HepG2 (cell line): Measurements from ENCODE around the gene SLC44A4. TPM values are rescaled to one million over a fixed set of nuclear protein-coding genes. Genes with fewer than 3 reads are reported as not detected.

Experiments used
- CREM ChIP-seq, 2 experiments: sonication (generic) in 1 of 2; formaldehyde crosslinking in 1 of 2; IDR thresholded peaks; 2 replicates each; pipeline versions ENCODE4 v1.4.0 to v1.6.1; 2016 to 2020; ENCODE audit warnings: antibody characterized with exemption in 1 of 2, mild to moderate bottlenecking in 1 of 2, missing genetic modification reagents in 1 of 2
- EZH2 ChIP-seq: conservative IDR thresholded peaks from 2 replicates; pipeline ENCODE4 v1.6.1; 2012; ENCODE audit warnings: mild to moderate bottlenecking, low read depth, low read length, moderate library complexity
- MAZ ChIP-seq, 2 experiments: sonication (generic) in 1 of 2; formaldehyde crosslinking in 1 of 2; IDR thresholded peaks; 2 replicates each; pipeline versions ENCODE4 v1.5.0 to v1.6.1; 2012 to 2020; ENCODE audit warnings: low read depth in 2 of 2, mild to moderate bottlenecking in 2 of 2, borderline replicate concordance in 1 of 2, improper control_type of control experiment in 1 of 2, low read length in 1 of 2, missing genetic modification reagents in 1 of 2, moderate library complexity in 1 of 2
- MXI1 ChIP-seq: IDR thresholded peaks from 3 replicates; pipeline ENCODE4 v1.6.1; 2012; ENCODE audit warnings: low read depth, low read length, inconsistent platforms, borderline replicate concordance
- MYC ChIP-seq: sonication (generic); formaldehyde crosslinking; IDR thresholded peaks from 2 replicates; pipeline ENCODE4 v1.9.0; 2021; ENCODE audit warnings: missing genetic modification reagents, borderline replicate concordance
- NFKB2 ChIP-seq: sonication (generic); formaldehyde crosslinking; IDR thresholded peaks from 2 replicates; pipeline ENCODE4 v1.4.0; 2020; ENCODE audit warnings: missing genetic modification reagents, borderline replicate concordance
- REPIN1 ChIP-seq: sonication (generic); formaldehyde crosslinking; IDR thresholded peaks from 2 replicates; pipeline ENCODE4 v1.8.0; 2022; ENCODE audit warnings: missing genetic modification reagents, low read depth, mild to moderate bottlenecking, borderline replicate concordance
- TBP ChIP-seq: sonication (generic); formaldehyde crosslinking; IDR thresholded peaks from 2 replicates; pipeline ENCODE4 v1.5.0; 2020; ENCODE audit warnings: missing genetic modification reagents
- TCF12 ChIP-seq, 2 experiments: fragments of 450-650 bp in 1 of 2; sonication (generic) in 1 of 2; formaldehyde crosslinking in 1 of 2; IDR thresholded peaks; 2 replicates each; pipeline versions ENCODE4 v1.6.1 to v1.8.0; 2017 to 2022; ENCODE audit warnings: antibody characterized with exemption in 1 of 2, mild to moderate bottlenecking in 1 of 2, missing genetic modification reagents in 1 of 2, moderate library complexity in 1 of 2
- ZBTB3 ChIP-seq: sonication (generic); formaldehyde crosslinking; IDR thresholded peaks from 2 replicates; pipeline ENCODE4 v1.4.0; 2020; ENCODE audit warnings: low read depth, mild to moderate bottlenecking, moderate library complexity, missing genetic modification reagents, borderline replicate concordance
- ZNF101 ChIP-seq: sonication (generic); formaldehyde crosslinking; IDR thresholded peaks from 2 replicates; pipeline ENCODE4 v1.4.0; 2020; ENCODE audit warnings: mild to moderate bottlenecking, low read depth, missing genetic modification reagents, borderline replicate concordance
- ZNF136 ChIP-seq: sonication (generic); formaldehyde crosslinking; IDR thresholded peaks from 2 replicates; pipeline ENCODE4 v1.8.1; 2022; ENCODE audit warnings: low read depth, mild to moderate bottlenecking, moderate library complexity, missing genetic modification reagents
- ZNF207 ChIP-seq: fragments of 450-650 bp; IDR thresholded peaks from 2 replicates; pipeline ENCODE4 v1.6.1; 2016; ENCODE audit warnings: antibody characterized with exemption, borderline replicate concordance
- ZNF562 ChIP-seq: sonication (generic); formaldehyde crosslinking; IDR thresholded peaks from 2 replicates; pipeline ENCODE4 v1.8.0; 2022; ENCODE audit warnings: missing genetic modification reagents, borderline replicate concordance
- ZNF615 ChIP-seq: sonication (generic); formaldehyde crosslinking; IDR thresholded peaks from 2 replicates; pipeline ENCODE4 v1.5.0; 2020; ENCODE audit warnings: mild to moderate bottlenecking, missing genetic modification reagents, borderline replicate concordance
- ZNF619 ChIP-seq: sonication (generic); formaldehyde crosslinking; IDR thresholded peaks from 2 replicates; pipeline ENCODE4 v1.4.0; 2020; ENCODE audit warnings: mild to moderate bottlenecking, missing genetic modification reagents
- ZNF670 ChIP-seq: sonication (generic); formaldehyde crosslinking; IDR thresholded peaks from 2 replicates; pipeline ENCODE4 v1.8.0; 2022; ENCODE audit warnings: mild to moderate bottlenecking, missing genetic modification reagents, borderline replicate concordance
- ZNF691 ChIP-seq: sonication (generic); formaldehyde crosslinking; IDR thresholded peaks from 2 replicates; pipeline ENCODE4 v1.4.0; 2020; ENCODE audit warnings: missing genetic modification reagents, low read depth, mild to moderate bottlenecking, borderline replicate concordance
- ZNF792 ChIP-seq: IDR thresholded peaks from 2 replicates; pipeline ENCODE4 v1.6.1; 2016
- ZNF850 ChIP-seq: sonication (generic); formaldehyde crosslinking; conservative IDR thresholded peaks from 2 replicates; pipeline ENCODE4 v1.9.0; 2021; ENCODE audit warnings: mild to moderate bottlenecking, missing genetic modification reagents
- polyA plus RNA-seq, 8 experiments: library from polyadenylated mRNA; depleted of rRNA in 3 of 8; stranded (reverse) in 7 of 8; unstranded in 1 of 8; fragments of >200 nt; fragmentation: Illumina TruSeq in 4 of 8; extraction: Trizol in 4 of 8; gene quantifications; 2 replicates each; pipeline versions ENCODE4 v1.2.1 to v1.2.3, GENCODE V29; 2011 to 2016; ENCODE audit warnings: low read depth in 4 of 8, missing spikeins in 1 of 8, mixed read lengths in 1 of 8; ENCODE audit not compliant: insufficient read depth in 1 of 8
- total RNA-seq, 5 experiments: library from RNA; depleted of rRNA; stranded (reverse); fragments of >200 nt; fragmentation: Illumina TruSeq; extraction: Trizol; gene quantifications; 2 replicates each; pipeline ENCODE4 v1.2.3, GENCODE V29; 2016; ENCODE audit warnings: low read depth in 1 of 5
- TF ChIP-seq, protein P1 (sequence below): sonication (generic); formaldehyde crosslinking; IDR thresholded peaks from 2 replicates; pipeline ENCODE4 v1.8.1; 2023; ENCODE audit warnings: missing genetic modification reagents, mild to moderate bottlenecking, borderline replicate concordance
- TF ChIP-seq, protein P2 (sequence below), 2 experiments: sonication (generic) in 1 of 2; formaldehyde crosslinking in 1 of 2; IDR thresholded peaks; 2 replicates each; pipeline versions ENCODE4 v1.5.1 to v1.6.1; 2011 to 2020; ENCODE audit warnings: borderline replicate concordance in 1 of 2, low read depth in 1 of 2, low read length in 1 of 2, mild to moderate bottlenecking in 1 of 2, missing genetic modification reagents in 1 of 2, moderate library complexity in 1 of 2
- TF ChIP-seq, protein P3 (sequence below): sonication (generic); formaldehyde crosslinking; IDR thresholded peaks from 2 replicates; pipeline ENCODE4 v1.9.0; 2021; ENCODE audit warnings: missing genetic modification reagents, mild to moderate bottlenecking, borderline replicate concordance

Gene SLC44A4
- total and polyA plus RNA-seq, 2 of the 13 experiments (the other 11 are each of a cell fraction or from before 2014, with no cell fraction given), result 3.5 to 5.9 TPM

- TF ChIP-seq ZNF792 (no peak), ZBTB3 (CRISPR knock-in tag) (no peak), ZNF101 (CRISPR knock-in tag) (no peak), MYC (CRISPR knock-in tag) (0 out of 2 replicates have a peak, but pooled peaks have one; percentile 7), TCF12 (IDR thresholded peaks at IDR 0.05) (no peak), TCF12 (CRISPR knock-in tag; IDR thresholded peaks at IDR 0.05) (0 out of 2 replicates have a peak, but pooled peaks have one; percentile 3), CREM (IDR thresholded peaks at IDR 0.05) (no peak), CREM (CRISPR knock-in tag; IDR thresholded peaks at IDR 0.05) (no peak), ZNF670 (CRISPR knock-in tag) (no peak), MAZ (IDR thresholded peaks at IDR 0.05; ENCODE audit: borderline replicate concordance, low read depth, low read length) (no peak), MAZ (CRISPR knock-in tag; IDR thresholded peaks at IDR 0.05; ENCODE audit: low read depth) (peak; percentile 70; the same call in 1 of the 2 replicates), ZNF207 (no peak), ZNF619 (CRISPR knock-in tag) (no peak), REPIN1 (CRISPR knock-in tag) (no peak), ZNF562 (CRISPR knock-in tag) (no peak), TBP (no peak), ZNF615 (CRISPR knock-in tag) (no peak), ZNF850 (CRISPR knock-in tag) (0 out of 2 replicates have a peak, but pooled peaks have one; percentile 81), EZH2 (no peak), ZNF691 (CRISPR knock-in tag) (no peak), MXI1 (0 out of 3 replicates have a peak, but pooled peaks have one; percentile 6), ZNF136 (CRISPR knock-in tag) (no peak), NFKB2 (CRISPR knock-in tag) (peak; percentile 71; the same call in 1 of the 2 replicates)
- TF ChIP-seq, protein P1, sequence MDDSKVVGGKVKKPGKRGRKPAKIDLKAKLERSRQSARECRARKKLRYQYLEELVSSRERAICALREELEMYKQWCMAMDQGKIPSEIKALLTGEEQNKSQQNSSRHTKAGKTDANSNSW (CRISPR knock-in tag), result no peak
- TF ChIP-seq, protein P2, sequence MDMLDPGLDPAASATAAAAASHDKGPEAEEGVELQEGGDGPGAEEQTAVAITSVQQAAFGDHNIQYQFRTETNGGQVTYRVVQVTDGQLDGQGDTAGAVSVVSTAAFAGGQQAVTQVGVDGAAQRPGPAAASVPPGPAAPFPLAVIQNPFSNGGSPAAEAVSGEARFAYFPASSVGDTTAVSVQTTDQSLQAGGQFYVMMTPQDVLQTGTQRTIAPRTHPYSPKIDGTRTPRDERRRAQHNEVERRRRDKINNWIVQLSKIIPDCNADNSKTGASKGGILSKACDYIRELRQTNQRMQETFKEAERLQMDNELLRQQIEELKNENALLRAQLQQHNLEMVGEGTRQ (IDR thresholded peaks at IDR 0.05; ENCODE audit: low read depth, low read length), result no peak
- TF ChIP-seq, protein P2 (CRISPR knock-in tag; IDR thresholded peaks at IDR 0.05; ENCODE audit: borderline replicate concordance), result no peak
- TF ChIP-seq, protein P3, sequence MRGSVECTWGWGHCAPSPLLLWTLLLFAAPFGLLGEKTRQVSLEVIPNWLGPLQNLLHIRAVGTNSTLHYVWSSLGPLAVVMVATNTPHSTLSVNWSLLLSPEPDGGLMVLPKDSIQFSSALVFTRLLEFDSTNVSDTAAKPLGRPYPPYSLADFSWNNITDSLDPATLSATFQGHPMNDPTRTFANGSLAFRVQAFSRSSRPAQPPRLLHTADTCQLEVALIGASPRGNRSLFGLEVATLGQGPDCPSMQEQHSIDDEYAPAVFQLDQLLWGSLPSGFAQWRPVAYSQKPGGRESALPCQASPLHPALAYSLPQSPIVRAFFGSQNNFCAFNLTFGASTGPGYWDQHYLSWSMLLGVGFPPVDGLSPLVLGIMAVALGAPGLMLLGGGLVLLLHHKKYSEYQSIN (CRISPR knock-in tag), result no peak
Observed at GRCh38 chr6:31821301-31822035, 57.3 kb downstream of the SLC44A4 start (continued).
